HCT116 (cell line): ENCODE results near the gene TOM1. TPM values are rescaled to one million over a fixed set of nuclear protein-coding genes. Genes with fewer than 3 reads are reported as not detected.

Source experiments
- ATAC-seq: fragments of 200-7000 bp; cut with Tn5 transposase; 2 replicates; pipeline ENCODE4 v1.9.1; 2020; ENCODE audit warnings: mild to moderate bottlenecking, moderate library complexity
- BruUV-seq: library from RNA; stranded (reverse); fragments of 400-500 nt; replicated peaks from 2 replicates; lab custom pipeline; 2021; lab: Mats Ljungman, UMichigan
- CTCF ChIA-PET: fragments of 300-600 bp; sonication (Branson Sonifier 250); formaldehyde crosslinking; loops from one replicate; lab custom pipeline; 2021; ENCODE audit warnings: antibody characterized with exemption; lab: Charles Lee
- POLR2A ChIA-PET: fragments of 300-600, 350-600 bp; sonication (Branson Sonifier 250); formaldehyde crosslinking; loops from one replicate; lab custom pipeline; 2021; ENCODE audit warnings: antibody characterized with exemption; lab: Charles Lee
- RAD21 ChIA-PET, 2 experiments: fragments of 300-600 bp; sonication (Branson Sonifier 250); formaldehyde crosslinking; loops; one replicate each; lab custom pipeline; 2023; ENCODE audit warnings: low total read pairs in 2 of 2; ENCODE audit not compliant: uncharacterized antibody in 2 of 2, unreplicated experiment in 2 of 2, low non-redundant PET in 1 of 2; lab: Charles Lee
- DNase-seq: peaks from one replicate; pipeline ENCODE4 v3.0.0-alpha.2; 2010; ENCODE audit warnings: low read depth, low spot score
- H2AFZ ChIP-seq: fragments of 200-600 bp; shearing (Covaris generic), sonication (generic); 2 replicates; pipeline ENCODE4 v1.6.1; 2017; ENCODE audit warnings: low read depth, mixed run types, mixed read lengths, antibody characterized with exemption, low read length; ENCODE audit not compliant: poor library complexity, severe bottlenecking
- H3K27ac ChIP-seq: 2 replicates; pipeline ENCODE4 v1.5.1; 2012; ENCODE audit warnings: low read depth, low read length
- H3K27me3 ChIP-seq: fragments of 200-600 bp; sonication (generic); 2 replicates; pipeline ENCODE4 v1.6.1; 2016; ENCODE audit warnings: mixed run types, low read length, mixed read lengths; ENCODE audit not compliant: insufficient read depth
- H3K36me3 ChIP-seq, 2 experiments: fragments of 200-500 bp in 1 of 2; fragments of 200-600 bp in 1 of 2; sonication (Bioruptor generic) in 1 of 2; sonication (generic) in 1 of 2; 2 replicates each; pipeline versions ENCODE4 v1.5.1 to v1.6.1; 2014 to 2016; ENCODE audit warnings: low read length in 2 of 2, inconsistent platforms in 1 of 2, mixed read lengths in 1 of 2, mixed run types in 1 of 2; ENCODE audit not compliant: insufficient read depth in 2 of 2, control insufficient read depth in 1 of 2
- H3K4me1 ChIP-seq, 2 experiments: fragments of 200-600 bp in 1 of 2; sonication (generic) in 1 of 2; 2 replicates each; pipeline versions ENCODE4 v1.5.1 to v1.6.1; 2012 to 2017; ENCODE audit warnings: low read length in 2 of 2, inconsistent platforms in 1 of 2, mild to moderate bottlenecking in 1 of 2, mixed read lengths in 1 of 2, mixed run types in 1 of 2, moderate library complexity in 1 of 2; ENCODE audit not compliant: insufficient read depth in 2 of 2, control insufficient read depth in 1 of 2
- H3K4me2 ChIP-seq: fragments of 200-600 bp; sonication (generic); 2 replicates; pipeline ENCODE4 v1.6.1; 2017; ENCODE audit warnings: mixed run types, low read length, mixed read lengths
- H3K4me3 ChIP-seq, 2 experiments: fragments of 200-600 bp in 1 of 2; sonication (generic) in 1 of 2; replicated peaks in 1 of 2; 2 replicates each; pipeline ENCODE4 v1.5.1; 2011 to 2016; ENCODE audit warnings: low read length in 2 of 2, control low read depth in 1 of 2, low read depth in 1 of 2, mild to moderate bottlenecking in 1 of 2, mixed read lengths in 1 of 2, mixed run types in 1 of 2
- H3K79me2 ChIP-seq: fragments of 200-600 bp; sonication (generic); 2 replicates; pipeline ENCODE4 v1.6.1; 2017; ENCODE audit warnings: mild to moderate bottlenecking, mixed run types, low read length, moderate library complexity, mixed read lengths; ENCODE audit not compliant: insufficient read depth
- H3K9ac ChIP-seq: fragments of 200-600 bp; sonication (generic); 2 replicates; pipeline ENCODE4 v1.6.1; 2016; ENCODE audit warnings: low read length, mixed read lengths
- H3K9me2 ChIP-seq: fragments of 200-600 bp; sonication (generic), shearing (Covaris generic); 2 replicates; pipeline ENCODE4 v1.6.1; 2017; ENCODE audit warnings: mixed run types, mild to moderate bottlenecking, moderate library complexity; ENCODE audit not compliant: insufficient read depth
- H3K9me3 ChIP-seq, 2 experiments: fragments of 200-500 bp in 1 of 2; fragments of 200-600 bp in 1 of 2; sonication (Bioruptor generic) in 1 of 2; sonication (generic) in 1 of 2; 2 replicates each; pipeline ENCODE4 v1.6.1; 2014 to 2017; ENCODE audit warnings: low read length in 2 of 2, mixed read lengths in 2 of 2, inconsistent platforms in 1 of 2, low read depth in 1 of 2, mild to moderate bottlenecking in 1 of 2, mixed run types in 1 of 2, moderate library complexity in 1 of 2; ENCODE audit not compliant: control insufficient read depth in 1 of 2, insufficient read depth in 1 of 2
- H4K20me1 ChIP-seq: fragments of 200-600 bp; sonication (generic), shearing (Covaris generic); 2 replicates; pipeline ENCODE4 v1.6.1; 2017; ENCODE audit warnings: mixed run types, mild to moderate bottlenecking, moderate library complexity; ENCODE audit not compliant: insufficient read depth
- ATF3 ChIP-seq: IDR thresholded peaks from 2 replicates; pipeline ENCODE4 v1.6.1; 2012
- CEBPB ChIP-seq: IDR thresholded peaks from 2 replicates; pipeline ENCODE4 v1.6.1; 2012; ENCODE audit warnings: low read depth
- EGR1 ChIP-seq: IDR thresholded peaks from 2 replicates; pipeline ENCODE4 v1.6.1; 2012; ENCODE audit warnings: low read depth
- ELF1 ChIP-seq: IDR thresholded peaks from 2 replicates; pipeline ENCODE4 v1.6.1; 2012; ENCODE audit warnings: low read depth, borderline replicate concordance
- EZH2 ChIP-seq: fragments of 200-600 bp; sonication (generic); IDR thresholded peaks from 2 replicates; pipeline ENCODE4 v1.6.1; 2017; ENCODE audit warnings: antibody characterized with exemption, mixed run types
- EZH2phosphoT487 ChIP-seq: fragments of 200-600 bp; IDR thresholded peaks from 2 replicates; pipeline ENCODE4 v1.6.1; 2018; ENCODE audit warnings: antibody characterized with exemption, borderline replicate concordance
- FOSL1 ChIP-seq: IDR thresholded peaks from 2 replicates; pipeline ENCODE4 v1.6.1; 2012; ENCODE audit warnings: low read depth
- MAX ChIP-seq: IDR thresholded peaks from 2 replicates; pipeline ENCODE4 v1.6.1; 2012
- POLR2A ChIP-seq: IDR thresholded peaks from 2 replicates; pipeline ENCODE4 v1.7.0; 2011; ENCODE audit warnings: borderline replicate concordance; ENCODE audit not compliant: insufficient read depth, insufficient read length; ENCODE audit errors: extremely low read depth
- POLR2AphosphoS5 ChIP-seq: IDR thresholded peaks from 2 replicates; pipeline ENCODE4 v1.6.1; 2011; ENCODE audit warnings: mild to moderate bottlenecking, low read depth, low read length, moderate library complexity
- RAD21 ChIP-seq: IDR thresholded peaks from 2 replicates; pipeline ENCODE4 v1.6.1; 2012; ENCODE audit warnings: low read depth, mild to moderate bottlenecking
- SIN3A ChIP-seq: IDR thresholded peaks from 2 replicates; pipeline ENCODE4 v1.6.1; 2012; ENCODE audit warnings: low read depth
- SP1 ChIP-seq: IDR thresholded peaks from 2 replicates; pipeline ENCODE4 v1.6.1; 2012; ENCODE audit warnings: low read depth
- SRF ChIP-seq: IDR thresholded peaks from 2 replicates; pipeline ENCODE4 v1.6.1; 2012; ENCODE audit warnings: low read depth
- ZFX ChIP-seq: fragments of 450-650 bp; IDR thresholded peaks from 2 replicates; pipeline ENCODE4 v1.6.1; 2017
- ZNF274 ChIP-seq: fragments of 200-500 bp; sonication (Bioruptor generic); IDR thresholded peaks from 2 replicates; pipeline ENCODE4 v1.6.1; 2014; ENCODE audit warnings: mild to moderate bottlenecking, low read depth, low read length, inconsistent platforms
- intact Hi-C: fragments of 100-400 bp; cut with micrococcal nuclease; formaldehyde crosslinking; loops from 2 replicates; pipeline ENCODE4 v1.10.0; 2022
- total RNA-seq: library from RNA; stranded (reverse); gene quantifications from one replicate; pipeline ENCODE4 v1.2.1, GENCODE V29; 2021; ENCODE audit not compliant: unreplicated experiment
- TF ChIP-seq, protein P1 (sequence below), 3 experiments: fragments of 200-600 bp in 1 of 3; sonication (generic) in 1 of 3; IDR thresholded peaks in 2 of 3; conservative IDR thresholded peaks in 1 of 3; 2 replicates each; pipeline ENCODE4 v1.5.1; 2012 to 2017; ENCODE audit warnings: low read depth in 2 of 3, low read length in 2 of 3, antibody characterized with exemption in 1 of 3, borderline replicate concordance in 1 of 3, control low read depth in 1 of 3, mild to moderate bottlenecking in 1 of 3, mixed read lengths in 1 of 3, mixed run types in 1 of 3, moderate library complexity in 1 of 3; ENCODE audit not compliant: insufficient read depth in 1 of 3

The TOM1 gene
- total RNA-seq, 1 experiment from 2014 or later, result 18.0 TPM

GRCh38 chr22:35319244-35319985, 19.7 kb downstream of the TOM1 start:
- intact Hi-C loops, result no loop called here
- Histone ChIP-seq H4K20me1 (no peaks in the 10 kb centered on the region), H2AFZ (no peak overlapping the region), H3K9ac (no peak overlapping the region), H3K27ac (no peak overlapping the region), H3K9me2 (no peaks in the 10 kb centered on the region), H3K27me3 (no peaks in the 10 kb centered on the region), H3K9me3 (no peaks in the 10 kb centered on the region), H3K4me3 (no peak overlapping the region)
- POLR2A ChIA-PET, result no interaction called here
- CTCF ChIA-PET, result no interaction called here
- RAD21 ChIA-PET, result no interaction called here
- DNase-seq (no peak), ATAC-seq (no peak)
- no peak for TF ChIP-seq MAX
- no peak for TF ChIP-seq SRF
- TF ChIP-seq, all 23 proteins: peak for 0
- Histone ChIP-seq H3K36me3 (peaks cover 2 to 5% of the 10 kb centered on the region in 2 experiments; a peak in 2 of 4 replicates), H3K79me2 (no peaks in the 10 kb centered on the region), H3K4me1 (peaks cover 0 to 4% of the 10 kb centered on the region in 2 experiments; a peak in 1 of 4 replicates), H3K4me2 (no peak overlapping the region)
- BruUV-seq, result no TSS peak

DNA sequence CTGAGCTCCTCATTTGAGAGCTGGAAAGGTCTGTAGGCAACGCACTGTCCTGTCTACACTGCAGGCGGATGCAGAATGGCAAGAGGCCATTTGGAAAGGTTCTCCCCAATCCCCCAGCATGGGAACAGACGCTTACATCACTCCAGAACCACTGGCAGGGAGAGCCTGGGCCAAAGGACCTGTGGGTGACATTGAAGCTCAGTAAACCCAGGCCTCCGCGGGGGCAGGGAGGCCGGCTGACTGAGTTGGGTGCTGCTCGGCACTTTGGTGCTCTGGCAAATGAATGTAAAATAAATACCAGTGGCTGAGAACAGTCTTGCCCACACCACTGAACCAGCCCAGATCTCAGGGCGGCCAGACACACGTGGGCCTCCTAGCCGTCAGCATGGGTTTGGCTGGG, 22.4 kb downstream of the TOM1 start:
- ATAC-seq, result no peak
- intact Hi-C loops, result no loop called here
- Histone ChIP-seq H3K4me1 (no peaks in the 10 kb centered on the region), H3K4me3 (no peak overlapping the region), H2AFZ (no peak overlapping the region), H3K9me2 (no peaks in the 10 kb centered on the region), H3K9me3 (no peaks in the 10 kb centered on the region), H3K9ac (no peak overlapping the region), H3K4me2 (no peak overlapping the region)
- RAD21 ChIA-PET, result no interaction called here
- CTCF ChIA-PET, result no interaction called here
- POLR2A ChIA-PET, result no interaction called here
- TF ChIP-seq EZH2 (no peak), RAD21 (no peak), SIN3A (no peak), FOSL1 (no peak), SRF (no peak), EGR1 (no peak), CEBPB (no peak), MAX (no peak), ELF1 (no peak), POLR2A (no peak), POLR2AphosphoS5 (no peak), SP1 (no peak), EZH2phosphoT487 (no peak), ATF3 (no peak), ZNF274 (no peak), ZFX (no peak)
- TF ChIP-seq, protein P1, sequence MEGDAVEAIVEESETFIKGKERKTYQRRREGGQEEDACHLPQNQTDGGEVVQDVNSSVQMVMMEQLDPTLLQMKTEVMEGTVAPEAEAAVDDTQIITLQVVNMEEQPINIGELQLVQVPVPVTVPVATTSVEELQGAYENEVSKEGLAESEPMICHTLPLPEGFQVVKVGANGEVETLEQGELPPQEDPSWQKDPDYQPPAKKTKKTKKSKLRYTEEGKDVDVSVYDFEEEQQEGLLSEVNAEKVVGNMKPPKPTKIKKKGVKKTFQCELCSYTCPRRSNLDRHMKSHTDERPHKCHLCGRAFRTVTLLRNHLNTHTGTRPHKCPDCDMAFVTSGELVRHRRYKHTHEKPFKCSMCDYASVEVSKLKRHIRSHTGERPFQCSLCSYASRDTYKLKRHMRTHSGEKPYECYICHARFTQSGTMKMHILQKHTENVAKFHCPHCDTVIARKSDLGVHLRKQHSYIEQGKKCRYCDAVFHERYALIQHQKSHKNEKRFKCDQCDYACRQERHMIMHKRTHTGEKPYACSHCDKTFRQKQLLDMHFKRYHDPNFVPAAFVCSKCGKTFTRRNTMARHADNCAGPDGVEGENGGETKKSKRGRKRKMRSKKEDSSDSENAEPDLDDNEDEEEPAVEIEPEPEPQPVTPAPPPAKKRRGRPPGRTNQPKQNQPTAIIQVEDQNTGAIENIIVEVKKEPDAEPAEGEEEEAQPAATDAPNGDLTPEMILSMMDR (IDR thresholded peaks at IDR 0.05 in 2 of 3, conservative IDR thresholded peaks at IDR 0.05 in 1 of 3; ENCODE audit: borderline replicate concordance in 1 of 3, insufficient read depth in 1 of 3, low read depth in 2 of 3, low read length in 2 of 3), result no peak
- TF ChIP-seq, all 23 proteins: peak for 0
- Histone ChIP-seq H3K79me2 (no peaks in the 10 kb centered on the region), H3K27me3 (no peaks in the 10 kb centered on the region), H3K36me3 (peaks cover 2 to 6% of the 10 kb centered on the region in 2 experiments; a peak in 2 of 4 replicates), H4K20me1 (no peaks in the 10 kb centered on the region), H3K27ac (no peak overlapping the region)
- no peak for DNase-seq
- BruUV-seq, result no TSS peak
